GM21381 (cell line): ENCODE results near the gene DTWD2.

Experiments
- ATAC-seq: cut with Tn5 transposase; IDR thresholded peaks from one replicate; pipeline ENCODE4 v1.9.1; 2021; ENCODE audit warnings: mild to moderate bottlenecking, moderate library complexity; ENCODE audit not compliant: unreplicated experiment

DTWD2 gene

GRCh38 chr5:118791926-118792734, 196.2 kb downstream of the DTWD2 start:
- ATAC-seq: peak; percentile 98

DNA sequence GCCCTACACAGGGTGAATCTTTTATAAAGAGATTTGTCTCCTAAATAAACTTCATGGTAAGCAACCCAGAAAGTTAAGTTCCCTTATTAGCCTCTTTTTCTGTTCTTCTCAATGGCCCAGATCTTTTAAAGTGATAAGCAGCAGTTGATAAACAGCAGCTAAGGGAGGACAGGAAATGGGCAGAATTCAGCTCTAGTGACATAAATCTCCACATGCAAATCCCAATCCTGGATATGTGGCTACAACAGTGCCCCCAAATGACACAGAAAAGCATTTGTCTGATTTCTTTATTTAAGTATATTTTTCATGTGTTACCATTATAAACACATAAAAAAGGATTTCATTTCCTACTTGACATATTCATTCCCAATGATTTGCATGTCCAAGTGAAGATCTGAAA, 199.0 kb downstream of the DTWD2 start:
- ATAC-seq: no peak

GRCh38 chr5:118788351-118788750, 200.0 kb downstream of the DTWD2 start:
- ATAC-seq: no peak
